ENCODE results near the gene TRPV6.

DNA sequence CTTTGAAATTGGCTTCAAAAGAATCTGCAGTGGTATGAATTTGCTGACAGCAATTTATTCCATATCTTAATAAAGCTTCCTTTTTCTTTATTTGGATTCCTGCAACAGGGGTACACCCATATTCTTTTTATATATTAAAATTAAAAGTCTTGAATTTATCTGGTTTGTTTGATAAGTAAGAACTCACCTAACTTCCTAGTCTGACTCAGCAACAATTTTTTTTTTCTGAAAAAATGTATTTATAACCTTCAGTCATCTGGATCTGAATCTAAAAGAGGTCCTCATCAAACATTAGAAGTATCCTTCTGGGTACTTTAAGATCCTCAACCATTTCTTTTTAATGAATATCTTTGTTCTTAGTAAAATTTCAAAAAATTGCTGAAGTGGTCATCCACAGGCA lies 26.1 kb downstream of the TRPV6 start:
- TF ChIP-seq POLR2A (IDR thresholded peaks at IDR 0.05; ENCODE audit: low read length), result no peak
- TF ChIP-seq GATA1 (IDR thresholded peaks at IDR 0.05; ENCODE audit: low read depth, low read length), result no peak
